ENCODE data around the gene MBOAT1.

DNA sequence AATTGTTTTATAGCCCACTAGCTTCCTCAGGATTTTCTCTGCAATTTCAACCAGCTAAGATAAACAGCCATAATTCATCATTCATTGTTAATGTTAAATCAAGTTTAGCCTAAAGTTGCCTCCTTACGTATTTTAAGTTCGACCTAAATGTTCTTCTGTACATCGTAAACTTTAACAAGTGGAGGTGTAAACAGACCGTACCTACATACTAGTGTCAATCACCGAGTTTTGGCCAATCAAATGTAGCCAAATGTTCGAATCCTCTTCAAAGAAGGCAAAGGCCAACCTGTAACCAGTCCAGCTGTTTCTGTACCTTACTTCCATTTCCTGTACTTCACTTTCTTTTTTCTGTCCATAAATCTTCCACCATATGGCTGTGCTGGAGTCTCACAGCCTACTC lies 13.5 kb downstream of the MBOAT1 start:
- TF ChIP-seq, protein P1, sequence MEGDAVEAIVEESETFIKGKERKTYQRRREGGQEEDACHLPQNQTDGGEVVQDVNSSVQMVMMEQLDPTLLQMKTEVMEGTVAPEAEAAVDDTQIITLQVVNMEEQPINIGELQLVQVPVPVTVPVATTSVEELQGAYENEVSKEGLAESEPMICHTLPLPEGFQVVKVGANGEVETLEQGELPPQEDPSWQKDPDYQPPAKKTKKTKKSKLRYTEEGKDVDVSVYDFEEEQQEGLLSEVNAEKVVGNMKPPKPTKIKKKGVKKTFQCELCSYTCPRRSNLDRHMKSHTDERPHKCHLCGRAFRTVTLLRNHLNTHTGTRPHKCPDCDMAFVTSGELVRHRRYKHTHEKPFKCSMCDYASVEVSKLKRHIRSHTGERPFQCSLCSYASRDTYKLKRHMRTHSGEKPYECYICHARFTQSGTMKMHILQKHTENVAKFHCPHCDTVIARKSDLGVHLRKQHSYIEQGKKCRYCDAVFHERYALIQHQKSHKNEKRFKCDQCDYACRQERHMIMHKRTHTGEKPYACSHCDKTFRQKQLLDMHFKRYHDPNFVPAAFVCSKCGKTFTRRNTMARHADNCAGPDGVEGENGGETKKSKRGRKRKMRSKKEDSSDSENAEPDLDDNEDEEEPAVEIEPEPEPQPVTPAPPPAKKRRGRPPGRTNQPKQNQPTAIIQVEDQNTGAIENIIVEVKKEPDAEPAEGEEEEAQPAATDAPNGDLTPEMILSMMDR (IDR thresholded peaks at IDR 0.05), result no peak
- no peak for TF ChIP-seq POLR2A (IDR thresholded peaks at IDR 0.05)
